Osteocyte (in vitro differentiated cells): ENCODE measurements around the gene EIF4G2. TPM values are rescaled to one million over a fixed set of nuclear protein-coding genes. Genes with fewer than 3 reads are reported as not detected.
A peak's percentile ranks its signal among the peaks of the same experiment; 100 is the strongest.

Experiments
- DNase-seq: peaks from one replicate; pipeline ENCODE4 v3.0.0; 2021; ENCODE audit warnings: mixed read lengths; ENCODE audit not compliant: unreplicated experiment; ENCODE audit errors: extremely low spot score
- H3K27ac Mint-ChIP-seq: one replicate; pipeline ENCODE4 v1.8.0; 2021; ENCODE audit warnings: mild to moderate bottlenecking, mixed read lengths; ENCODE audit not compliant: unreplicated experiment
- H3K27me3 Mint-ChIP-seq: one replicate; pipeline ENCODE4 v1.8.0; 2021; ENCODE audit warnings: mixed read lengths; ENCODE audit not compliant: unreplicated experiment
- H3K36me3 Mint-ChIP-seq: one replicate; pipeline ENCODE4 v1.8.0; 2021; ENCODE audit warnings: mixed read lengths; ENCODE audit not compliant: unreplicated experiment
- H3K4me1 Mint-ChIP-seq: one replicate; pipeline ENCODE4 v1.8.0; 2021; ENCODE audit warnings: mixed read lengths; ENCODE audit not compliant: unreplicated experiment
- H3K4me3 Mint-ChIP-seq: one replicate; pipeline ENCODE4 v1.8.0; 2021; ENCODE audit warnings: mild to moderate bottlenecking, moderate library complexity, mixed read lengths; ENCODE audit not compliant: unreplicated experiment
- H3K9me3 Mint-ChIP-seq: one replicate; pipeline ENCODE4 v1.8.0; 2021; ENCODE audit warnings: mixed read lengths; ENCODE audit not compliant: unreplicated experiment
- CTCF ChIP-seq: fragments of 200-600 bp; sonication (generic); IDR thresholded peaks from 2 replicates; pipeline ENCODE4 v1.5.0; 2021; ENCODE audit warnings: antibody characterized with exemption, mild to moderate bottlenecking, moderate library complexity
- total RNA-seq: library from RNA; stranded (reverse); gene quantifications from 2 replicates; pipeline ENCODE4 v1.2.1, GENCODE V29; 2021

EIF4G2 gene
- total RNA-seq, 1 donor from 2014 or later = 966 TPM

DNA sequence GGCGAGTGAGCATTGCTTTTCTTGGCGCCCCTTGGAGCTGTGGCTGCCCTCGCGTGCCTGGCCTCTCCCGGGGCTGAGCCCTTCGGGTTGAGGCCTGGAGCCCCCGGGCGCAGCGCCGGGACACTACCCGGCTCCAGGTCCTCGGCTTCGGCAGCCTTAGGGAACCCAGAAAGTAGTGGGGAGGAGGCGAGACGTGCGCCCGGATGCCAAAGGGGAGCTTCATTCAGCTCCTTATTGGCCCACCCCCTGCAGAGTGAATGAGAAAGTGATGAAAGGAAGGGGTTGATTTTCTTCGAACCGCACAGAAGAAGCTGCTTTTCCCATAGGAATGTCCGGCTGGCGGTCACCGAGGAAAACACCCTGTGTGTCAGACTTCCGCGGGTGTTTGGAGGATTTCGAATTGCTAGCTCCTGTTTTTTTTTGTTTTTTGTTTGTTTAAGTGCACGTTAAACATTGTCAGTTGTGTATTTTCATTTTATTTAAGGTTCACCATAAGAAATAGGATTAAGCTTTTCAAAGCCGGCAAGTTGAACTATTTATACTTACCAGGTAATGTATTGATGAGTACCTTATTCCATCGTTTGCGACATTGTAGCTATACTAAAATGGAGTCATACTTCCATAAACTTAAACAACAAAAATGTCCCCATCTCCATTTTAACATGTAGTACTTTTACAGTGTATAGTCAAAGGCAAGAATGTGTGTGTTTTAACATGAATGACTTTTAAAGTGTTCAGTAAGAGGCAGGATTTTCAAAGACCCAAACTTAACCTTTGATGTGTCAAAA lies 841 bp upstream of the EIF4G2 start:
- peak; percentile 90 for DNase-seq
- TF ChIP-seq CTCF = no peak
- no peaks in the 10 kb centered on the region for H3K27me3 Mint-ChIP-seq
- H3K36me3 Mint-ChIP-seq = peaks cover 30% of the 10 kb centered on the region
- H3K27ac Mint-ChIP-seq = peak overlapping the region; percentile 100
- peaks cover 36% of the 10 kb centered on the region for H3K4me1 Mint-ChIP-seq
- H3K4me3 Mint-ChIP-seq = peak overlapping the region; percentile 93
- no peaks in the 10 kb centered on the region for H3K9me3 Mint-ChIP-seq

DNA sequence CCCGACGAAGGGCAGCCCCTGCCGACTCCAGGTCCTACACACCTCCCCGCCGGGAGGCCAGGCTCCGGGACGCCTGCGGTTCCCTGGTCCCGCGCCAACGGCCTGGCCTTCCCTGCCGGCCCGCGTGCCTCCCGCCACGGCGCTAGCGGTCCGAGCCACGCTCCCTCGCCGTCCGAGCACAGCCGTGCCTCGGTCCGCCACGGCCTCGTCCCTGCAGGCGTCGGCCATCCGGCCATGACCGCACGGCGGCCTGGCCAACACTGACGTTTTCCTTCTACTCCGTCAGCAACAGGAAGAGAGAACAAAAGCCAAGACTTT lies 532 bp downstream of the EIF4G2 start:
- TF ChIP-seq CTCF = no peak
- no peak for DNase-seq
- H3K27ac Mint-ChIP-seq = peak overlapping the region; percentile 100
- peaks cover 43% of the 10 kb centered on the region for H3K36me3 Mint-ChIP-seq
- no peaks in the 10 kb centered on the region for H3K27me3 Mint-ChIP-seq
- H3K9me3 Mint-ChIP-seq = no peaks in the 10 kb centered on the region
- peaks cover 42% of the 10 kb centered on the region for H3K4me1 Mint-ChIP-seq
- H3K4me3 Mint-ChIP-seq = peak overlapping the region; percentile 93

DNA sequence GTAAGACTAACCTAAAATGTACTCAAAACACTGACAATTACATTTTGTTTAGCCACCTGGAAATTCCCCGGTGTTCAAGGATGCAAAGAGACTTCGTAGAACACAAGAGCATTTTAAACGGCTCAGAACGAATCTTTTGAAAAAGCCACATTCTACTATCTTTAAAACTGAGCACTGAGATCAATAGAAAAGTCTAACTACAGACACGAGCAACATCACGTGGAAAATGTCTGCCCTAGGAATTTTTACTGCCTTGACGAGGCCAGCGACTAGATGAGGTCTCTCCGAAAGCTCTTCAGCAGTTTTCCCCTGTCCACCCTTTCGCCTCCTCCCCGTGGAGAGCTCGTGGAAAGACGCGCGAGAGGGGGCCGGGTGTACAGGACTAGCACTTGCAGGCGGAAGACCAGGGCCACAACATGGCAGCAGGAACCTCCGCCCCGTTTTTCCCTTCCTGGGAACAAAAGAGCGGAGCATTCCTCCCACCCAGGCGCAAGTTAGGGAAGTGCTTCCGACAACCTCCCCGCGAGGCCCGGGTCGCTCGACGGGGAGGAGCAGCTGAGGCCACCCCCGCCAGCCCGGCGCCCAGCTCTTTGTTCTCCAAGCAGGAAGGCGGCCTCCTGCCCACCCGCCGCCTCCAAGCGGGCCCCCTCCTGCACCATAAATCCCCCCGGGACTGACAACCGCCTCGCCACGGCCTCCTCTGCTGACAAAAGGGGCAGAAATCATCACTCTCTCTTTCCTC lies 1.1 kb downstream of the EIF4G2 start:
- H3K4me3 Mint-ChIP-seq = peak overlapping the region; percentile 93
- no peaks in the 10 kb centered on the region for H3K9me3 Mint-ChIP-seq
- no peak for TF ChIP-seq CTCF
- no peaks in the 10 kb centered on the region for H3K27me3 Mint-ChIP-seq
- peaks cover 42% of the 10 kb centered on the region for H3K4me1 Mint-ChIP-seq
- peak; percentile 86 for DNase-seq
- H3K27ac Mint-ChIP-seq = peak overlapping the region; percentile 100
- H3K36me3 Mint-ChIP-seq = peaks cover 47% of the 10 kb centered on the region

DNA sequence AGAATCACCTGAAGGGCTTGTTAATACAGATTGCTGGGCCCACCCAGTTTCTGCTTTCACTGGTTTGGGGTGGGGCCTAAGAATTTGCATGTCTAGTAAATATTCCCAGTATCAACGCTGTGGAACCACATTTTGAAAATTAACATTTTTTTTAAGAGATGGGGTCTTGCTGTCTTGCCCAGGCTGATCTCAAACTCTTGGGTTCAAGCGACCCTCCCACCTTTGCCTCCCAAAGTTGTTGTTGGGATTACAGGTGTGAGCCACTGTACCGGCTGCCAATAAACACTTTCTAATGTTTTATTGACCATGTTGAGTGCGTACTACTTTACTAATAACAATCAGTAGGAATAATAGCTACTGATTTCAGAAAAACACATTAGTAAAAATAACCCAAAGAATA lies 2.5 kb downstream of the EIF4G2 start:
- peak overlapping the region; percentile 93 for H3K4me3 Mint-ChIP-seq
- peaks cover 62% of the 10 kb centered on the region for H3K36me3 Mint-ChIP-seq
- no peaks in the 10 kb centered on the region for H3K9me3 Mint-ChIP-seq
- DNase-seq = no peak
- no peak for TF ChIP-seq CTCF
- H3K4me1 Mint-ChIP-seq = peaks cover 49% of the 10 kb centered on the region
- H3K27ac Mint-ChIP-seq = peak overlapping the region; percentile 53
- H3K27me3 Mint-ChIP-seq = no peaks in the 10 kb centered on the region

GRCh38 chr11:10805741-10806140 lies 3.0 kb downstream of the EIF4G2 start:
- H3K4me1 Mint-ChIP-seq = peaks cover 50% of the 10 kb centered on the region
- H3K27ac Mint-ChIP-seq = peak overlapping the region; percentile 53

More at GRCh38 chr11:10805741-10806140, 3.0 kb downstream of the EIF4G2 start:
- no peak for DNase-seq
- TF ChIP-seq CTCF = no peak
- Mint-ChIP-seq H3K4me3 (peak overlapping the region; percentile 18), H3K27me3 (no peaks in the 10 kb centered on the region), H3K9me3 (no peaks in the 10 kb centered on the region), H3K36me3 (peaks cover 67% of the 10 kb centered on the region)
